Measurements from ENCODE around the gene ANP32A.
A peak's percentile ranks its signal among the peaks of the same experiment; 100 is the strongest.

Gene ANP32A

DNA sequence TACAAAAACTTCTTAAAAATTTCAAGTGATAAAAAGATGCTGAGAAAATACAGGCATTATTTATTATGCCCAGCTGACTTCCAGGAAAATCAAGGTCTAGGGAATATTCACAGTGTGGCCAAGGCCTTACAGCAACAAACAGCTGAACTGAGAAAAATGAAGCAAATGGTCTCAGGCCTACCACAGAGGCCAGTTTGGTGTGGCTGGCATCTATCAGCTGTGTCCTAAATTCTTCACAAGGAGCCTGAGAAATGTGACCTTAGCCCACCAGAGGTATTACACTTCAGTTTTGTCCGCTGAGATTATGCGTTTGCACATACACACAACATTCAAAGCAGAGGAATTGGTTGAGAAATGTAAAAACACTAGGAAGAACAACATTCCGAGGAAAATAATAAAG, 77.4 kb downstream of the ANP32A start:
- DNase-seq (ENCODE audit: low read depth in 2 of 2), result no peak

DNA sequence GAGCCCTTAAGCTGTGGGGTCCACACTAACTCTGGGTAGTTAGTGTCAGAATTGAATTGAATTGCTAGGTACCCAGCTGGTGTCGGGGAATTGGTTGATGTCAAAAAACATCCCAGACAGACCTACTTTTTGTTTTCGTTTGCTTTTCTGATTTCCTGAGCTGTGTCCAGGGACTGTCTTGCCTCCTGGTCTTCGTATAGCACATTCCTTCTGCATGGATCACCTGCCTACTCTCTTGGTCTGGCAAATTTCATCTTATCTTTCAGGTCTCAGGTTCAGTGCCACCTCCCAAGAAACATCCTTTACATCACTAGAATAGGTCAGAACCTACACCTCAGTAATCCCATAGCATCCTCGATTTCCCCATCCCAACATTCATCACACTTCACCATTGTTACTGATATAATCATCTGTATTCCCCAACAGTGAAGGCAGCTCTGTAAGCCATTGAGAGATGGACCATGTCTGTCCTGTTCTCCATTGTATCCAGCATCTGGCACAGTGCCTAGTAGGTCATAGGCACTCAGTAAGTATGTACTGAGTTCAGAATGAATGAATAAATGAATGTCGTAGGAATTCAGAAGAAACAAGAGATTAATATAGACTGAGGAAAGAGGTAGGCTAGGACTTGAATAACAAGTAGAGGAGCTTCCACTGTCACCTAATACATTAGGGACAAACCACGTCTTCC, 81.2 kb downstream of the ANP32A start:
- DNase-seq (ENCODE audit: low read depth in 2 of 2), result no peak

DNA sequence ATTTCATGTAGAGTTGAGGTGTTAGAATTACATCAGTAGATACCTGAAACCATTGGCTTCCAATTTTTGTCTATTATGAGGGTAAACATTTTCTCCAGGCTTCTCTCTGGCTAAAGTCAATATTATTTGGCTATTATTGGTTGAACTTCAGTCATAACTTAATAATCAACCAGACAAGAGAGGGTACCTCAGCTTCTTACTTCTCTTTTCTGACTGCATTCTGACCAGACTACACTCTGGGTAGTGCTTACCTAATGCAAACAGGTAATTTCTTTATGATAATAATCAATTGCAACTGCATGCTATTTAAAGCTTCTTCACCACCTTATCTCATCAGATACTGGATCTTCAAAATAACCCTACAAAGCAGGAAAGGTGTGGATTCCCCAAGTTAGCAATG, 85.1 kb downstream of the ANP32A start:
- DNase-seq (ENCODE audit: low read depth in 2 of 2), result no peak

DNA sequence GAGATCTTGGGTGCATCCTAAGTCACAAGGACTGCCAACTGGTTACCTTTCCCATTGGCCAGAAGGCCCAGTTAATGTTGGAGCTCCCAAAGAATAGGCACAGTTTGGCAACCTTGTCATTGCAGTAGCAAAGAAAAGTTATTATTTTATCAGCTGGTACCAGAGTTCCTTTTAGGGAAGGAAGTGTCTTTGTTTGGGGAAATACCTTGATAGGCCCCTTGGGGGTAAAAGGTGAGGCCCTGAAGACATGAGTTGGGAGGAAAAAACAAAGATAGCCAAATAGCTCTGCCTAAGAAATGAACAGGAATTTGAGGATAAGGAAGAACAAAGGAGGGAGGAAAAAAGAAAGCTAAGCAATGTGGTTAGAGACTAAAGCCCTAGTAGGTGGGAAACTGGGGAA, 85.8 kb downstream of the ANP32A start:
- no peak for DNase-seq (ENCODE audit: low read depth in 2 of 2)

DNA sequence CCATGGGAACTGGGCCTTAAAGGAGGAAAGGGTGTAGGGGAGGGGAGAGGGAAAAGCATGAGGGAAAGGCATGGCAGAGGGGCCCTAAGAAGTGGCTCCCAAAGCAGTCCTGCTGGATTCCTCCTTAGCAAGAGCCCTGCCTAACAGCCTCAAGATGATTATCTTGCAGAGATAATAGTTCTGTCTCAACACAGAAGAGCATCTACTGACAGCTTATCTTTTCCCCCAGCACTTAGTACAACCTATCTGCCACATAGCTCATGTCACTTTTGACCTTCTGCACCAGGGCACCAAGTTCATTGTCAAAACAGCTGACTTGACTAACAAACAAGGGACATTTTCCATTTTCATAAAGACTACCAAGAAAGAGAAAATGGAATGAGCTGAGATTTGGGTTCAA, 86.3 kb downstream of the ANP32A start:
- no peak for DNase-seq (ENCODE audit: low read depth in 2 of 2)

DNA sequence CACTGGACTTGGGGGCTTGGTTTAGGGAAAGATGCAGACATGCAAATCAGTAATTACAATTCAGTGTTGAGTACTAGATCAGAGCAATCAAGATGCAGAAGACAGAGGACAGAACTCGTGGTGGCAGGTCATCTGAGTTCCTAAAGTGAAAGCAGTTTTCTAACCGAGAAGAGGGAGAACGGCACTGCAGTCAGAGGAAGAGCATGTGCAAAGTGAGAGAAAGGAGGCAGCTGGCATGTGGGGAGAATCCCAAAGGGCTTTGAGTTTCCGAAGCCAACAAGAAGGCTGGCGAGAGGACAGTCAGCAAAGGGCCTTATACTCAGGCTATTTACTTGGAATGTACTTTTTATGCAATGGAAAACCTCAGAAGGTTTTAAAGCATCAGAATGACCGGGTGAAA, 87.0 kb downstream of the ANP32A start:
- DNase-seq (ENCODE audit: low read depth in 2 of 2), result no peak

DNA sequence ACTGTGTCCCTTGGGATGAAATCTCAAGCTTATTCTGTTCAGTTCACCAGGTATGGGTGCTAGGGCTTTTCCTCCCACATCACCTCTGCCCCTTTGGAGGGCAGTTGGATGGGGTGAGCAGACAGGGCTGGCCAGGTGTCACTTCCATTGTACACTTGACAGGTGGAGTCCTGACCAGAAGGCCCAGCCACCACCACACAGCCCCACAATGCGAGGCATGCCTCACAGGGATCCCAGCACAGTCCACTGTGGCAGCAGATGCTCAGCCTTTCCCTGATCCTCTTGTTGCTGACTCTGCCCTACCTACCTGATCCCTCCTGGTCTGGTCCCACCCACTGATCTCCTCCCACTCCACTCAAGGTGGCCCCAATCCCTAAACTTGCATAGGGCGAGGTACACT, 88.2 kb downstream of the ANP32A start:
- DNase-seq (ENCODE audit: low read depth in 2 of 2), result no peak

DNA sequence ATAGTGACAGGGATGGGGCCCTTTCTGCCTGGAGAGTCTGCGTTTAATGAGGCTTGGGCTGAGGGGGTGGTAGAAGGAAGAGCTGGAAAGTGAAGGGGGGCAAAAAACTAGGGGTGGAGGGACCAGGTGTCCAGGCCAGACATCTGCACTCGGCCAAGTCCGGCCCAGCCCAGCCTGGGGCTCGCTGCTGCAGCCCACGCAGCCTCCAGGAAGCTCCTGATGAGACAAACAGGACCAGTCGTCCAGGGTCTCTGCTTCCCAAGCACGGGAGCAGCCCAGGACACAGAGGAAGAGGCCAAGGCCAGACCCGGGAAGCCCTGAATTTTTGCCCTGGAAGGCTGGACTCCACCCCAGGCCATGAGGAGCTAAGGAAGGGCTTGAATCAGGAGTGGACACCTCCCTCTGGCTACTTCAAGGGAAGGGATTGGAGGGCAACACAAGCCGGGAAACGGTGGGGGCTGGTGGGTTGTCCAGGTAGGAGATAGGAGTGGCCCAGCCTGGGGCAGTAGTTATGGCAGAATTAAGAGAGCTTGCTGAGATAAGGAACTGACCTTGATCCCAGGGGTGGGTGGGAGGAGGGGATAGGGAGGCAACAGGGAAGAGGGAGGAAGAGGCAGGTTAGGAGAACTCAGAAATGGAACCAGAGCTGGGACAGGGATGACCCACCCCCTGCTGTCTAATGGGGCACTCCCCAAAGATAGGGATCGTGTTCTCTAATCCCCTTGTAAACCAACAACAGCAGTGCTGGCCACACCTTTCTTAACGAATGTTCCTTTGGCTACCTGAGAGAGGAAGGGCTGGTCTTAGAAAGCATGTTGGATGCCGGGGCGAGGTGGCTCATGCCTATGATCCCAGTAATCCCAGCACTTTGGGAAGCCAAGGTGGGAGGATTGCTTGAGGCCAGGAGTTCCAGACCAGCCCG, 89.5 kb downstream of the ANP32A start:
- DNase-seq (ENCODE audit: low read depth in 2 of 2), result no peak

DNA sequence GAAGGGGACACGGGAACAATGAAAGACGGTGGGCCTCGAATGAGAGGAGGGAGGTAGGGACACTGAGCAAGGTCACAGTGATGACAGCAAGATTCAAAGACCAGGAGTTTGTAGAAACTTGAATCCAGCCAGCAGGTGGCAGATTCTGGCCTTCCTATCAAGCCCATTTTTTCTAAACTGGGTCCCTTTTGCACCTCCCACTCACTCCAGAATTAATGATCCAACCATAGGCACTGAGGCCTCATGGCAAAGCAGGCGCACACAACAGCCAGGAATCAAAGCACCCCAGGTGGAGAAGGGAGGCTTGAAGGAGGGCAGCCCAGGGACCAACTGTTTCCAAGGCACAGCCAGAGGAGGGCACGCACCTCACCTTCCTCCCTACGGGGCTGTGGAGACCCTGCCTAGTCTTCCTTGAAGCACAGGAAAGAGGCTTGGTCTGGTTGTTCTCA, 90.2 kb downstream of the ANP32A start:
- peak in 1 of 2 donors; percentile 9 for DNase-seq (ENCODE audit: low read depth in 2 of 2)

DNA sequence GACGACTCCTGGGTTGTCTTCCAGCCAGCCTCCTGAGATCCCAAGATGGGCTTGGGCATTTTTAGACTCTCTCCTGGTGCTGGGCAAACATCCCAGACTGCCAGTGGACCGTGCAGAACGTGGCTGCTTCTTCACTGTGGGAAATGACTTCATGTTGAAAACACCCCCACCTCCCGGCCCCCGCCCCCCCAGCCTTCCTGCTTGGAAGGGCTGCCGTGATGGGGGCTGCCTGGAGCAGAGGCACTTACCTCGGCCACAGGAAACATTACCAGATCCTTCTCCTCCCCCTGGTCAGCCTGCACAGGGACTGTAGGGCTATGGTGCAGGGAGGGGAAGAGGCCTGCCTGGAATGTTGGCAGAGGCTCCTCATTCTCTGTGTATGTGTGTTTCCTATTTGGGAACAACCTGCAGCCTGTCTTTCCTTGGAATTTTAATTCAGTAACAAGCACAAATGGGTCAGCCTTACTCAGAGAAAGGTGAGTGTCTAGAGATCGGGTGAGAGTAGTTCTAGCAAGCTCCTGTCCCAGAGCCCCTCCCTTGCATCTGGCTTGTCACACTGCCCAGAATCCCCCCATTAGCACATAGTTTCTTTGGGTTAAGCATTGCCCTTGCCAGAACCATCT, 90.8 kb downstream of the ANP32A start:
- DNase-seq (ENCODE audit: low read depth in 2 of 2), result no peak
